Peyer's patch (tissue), 4 donors: ENCODE results near the gene KDM2A.

Experiments
- POLR2A ChIP-seq, 2 donors: fragments of 450-650 bp; IDR thresholded peaks; one replicate each; pipeline ENCODE4 v1.5.1; 2017; ENCODE audit warnings: antibody characterized with exemption in 2 of 2, mild to moderate bottlenecking in 2 of 2, moderate library complexity in 2 of 2
- TF ChIP-seq, protein P1 (sequence below), 6 experiments: fragments of 450-650 bp in 4 of 6; fragments of 200-600 bp in 2 of 6; sonication (generic) in 1 of 6; IDR thresholded peaks; one replicate each; pipeline ENCODE4 v1.5.1; 2017 to 2019; ENCODE audit warnings: antibody characterized with exemption in 6 of 6, mild to moderate bottlenecking in 3 of 6, moderate library complexity in 1 of 6

GRCh38 chr11:67204822-67205221, 85.8 kb downstream of the KDM2A start:
- TF ChIP-seq, protein P1, sequence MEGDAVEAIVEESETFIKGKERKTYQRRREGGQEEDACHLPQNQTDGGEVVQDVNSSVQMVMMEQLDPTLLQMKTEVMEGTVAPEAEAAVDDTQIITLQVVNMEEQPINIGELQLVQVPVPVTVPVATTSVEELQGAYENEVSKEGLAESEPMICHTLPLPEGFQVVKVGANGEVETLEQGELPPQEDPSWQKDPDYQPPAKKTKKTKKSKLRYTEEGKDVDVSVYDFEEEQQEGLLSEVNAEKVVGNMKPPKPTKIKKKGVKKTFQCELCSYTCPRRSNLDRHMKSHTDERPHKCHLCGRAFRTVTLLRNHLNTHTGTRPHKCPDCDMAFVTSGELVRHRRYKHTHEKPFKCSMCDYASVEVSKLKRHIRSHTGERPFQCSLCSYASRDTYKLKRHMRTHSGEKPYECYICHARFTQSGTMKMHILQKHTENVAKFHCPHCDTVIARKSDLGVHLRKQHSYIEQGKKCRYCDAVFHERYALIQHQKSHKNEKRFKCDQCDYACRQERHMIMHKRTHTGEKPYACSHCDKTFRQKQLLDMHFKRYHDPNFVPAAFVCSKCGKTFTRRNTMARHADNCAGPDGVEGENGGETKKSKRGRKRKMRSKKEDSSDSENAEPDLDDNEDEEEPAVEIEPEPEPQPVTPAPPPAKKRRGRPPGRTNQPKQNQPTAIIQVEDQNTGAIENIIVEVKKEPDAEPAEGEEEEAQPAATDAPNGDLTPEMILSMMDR (IDR thresholded peaks at IDR 0.05), result no peak
- no peak for TF ChIP-seq POLR2A (IDR thresholded peaks at IDR 0.05)
